DND-41 (cell line): ENCODE results near the gene USP9X.

Source experiments
- CTCF ChIP-seq: IDR thresholded peaks from 2 replicates; pipeline ENCODE4 v1.5.1; 2012; ENCODE audit warnings: borderline replicate concordance, low read length, moderate library complexity, mild to moderate bottlenecking; ENCODE audit not compliant: poor library complexity, severe bottlenecking; ENCODE audit errors: extremely low read depth
- EZH2 ChIP-seq: IDR thresholded peaks from 3 replicates; pipeline ENCODE4 v1.6.1; 2012; ENCODE audit warnings: borderline replicate concordance, low read depth, mild to moderate bottlenecking, moderate library complexity, low read length, inconsistent platforms; ENCODE audit not compliant: severe bottlenecking

- TF ChIP-seq CTCF = no peak
- TF ChIP-seq EZH2 = no peak
Observed at GRCh38 chrX:41116948-41117347, 31.7 kb downstream of the USP9X start.
